GM12892 (cell line): ENCODE measurements around the gene NRSN2.

Source experiments
- POLR2A ChIP-seq: IDR thresholded peaks from 2 replicates; pipeline ENCODE4 v1.6.1; 2011; ENCODE audit warnings: low read depth, low read length, control low read depth
- POLR2AphosphoS5 ChIP-seq: IDR thresholded peaks from 2 replicates; pipeline ENCODE4 v1.6.1; 2011; ENCODE audit warnings: low read depth, low read length, control low read depth

DNA sequence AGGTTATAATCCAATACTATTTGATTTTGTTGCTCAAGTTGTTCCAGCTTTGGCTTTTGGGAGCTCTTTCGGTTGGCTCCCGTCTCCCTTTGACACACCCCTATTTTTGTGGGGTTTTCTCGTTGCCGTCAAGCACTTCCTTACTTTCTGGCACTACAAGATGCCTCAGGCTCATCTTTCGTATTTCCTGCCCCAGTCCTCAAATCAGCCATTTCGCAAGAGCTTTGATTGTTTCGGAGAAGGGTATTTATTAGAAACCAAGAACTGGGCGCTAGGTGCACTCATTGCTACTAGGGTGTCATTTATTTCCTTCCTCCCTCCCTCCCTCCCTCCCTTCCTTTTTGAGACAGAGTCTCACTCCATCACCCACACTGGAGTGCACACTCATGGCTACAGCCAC lies 34.8 kb upstream of the NRSN2 start:
- no peak for TF ChIP-seq POLR2A
- TF ChIP-seq POLR2AphosphoS5, result no peak
